CD14-positive monocyte (primary cell): ENCODE measurements around the gene SPHK1. TPM values are rescaled to one million over a fixed set of nuclear protein-coding genes. Genes with fewer than 3 reads are reported as not detected.

Experiments used
- DNase-seq, 3 donors: peaks; one replicate each; pipeline ENCODE4 v3.0.0-alpha.2; 2011 to 2022
- H2AFZ ChIP-seq: 2 replicates; pipeline ENCODE4 v1.6.0; 2012; ENCODE audit warnings: mild to moderate bottlenecking, low read depth, low read length, inconsistent platforms; ENCODE audit not compliant: insufficient read depth, poor library complexity, severe bottlenecking
- H3K27ac ChIP-seq, 2 donors: 1 replicate in 1 of 2; 2 replicates in 1 of 2; pipeline ENCODE4 v1.5.1; 2012 to 2013; ENCODE audit warnings: low read length in 2 of 2, control low read depth in 1 of 2, inconsistent platforms in 1 of 2, low read depth in 1 of 2, mild to moderate bottlenecking in 1 of 2
- H3K27me3 ChIP-seq, 2 donors: one replicate each; pipeline versions ENCODE4 v1.6.0 to v1.6.1; 2011 to 2013; ENCODE audit warnings: low read length in 2 of 2; ENCODE audit not compliant: control insufficient read depth in 2 of 2, insufficient read depth in 2 of 2
- H3K36me3 ChIP-seq, 2 donors: replicated peaks in 1 of 2; 1 replicate in 1 of 2; 2 replicates in 1 of 2; pipeline versions ENCODE4 v1.5.1 to v1.6.1; 2012 to 2013; ENCODE audit warnings: low read length in 2 of 2, control low read depth in 1 of 2, inconsistent platforms in 1 of 2, mild to moderate bottlenecking in 1 of 2; ENCODE audit not compliant: insufficient read depth in 2 of 2, control insufficient read depth in 1 of 2
- H3K4me1 ChIP-seq, 2 donors: 1 replicate in 1 of 2; 2 replicates in 1 of 2; pipeline versions ENCODE4 v1.5.1 to v1.6.1; 2012 to 2013; ENCODE audit warnings: low read length in 2 of 2, control low read depth in 1 of 2, inconsistent platforms in 1 of 2, mild to moderate bottlenecking in 1 of 2, moderate library complexity in 1 of 2; ENCODE audit not compliant: insufficient read depth in 2 of 2, control insufficient read depth in 1 of 2
- H3K4me2 ChIP-seq: replicated peaks from 2 replicates; pipeline ENCODE3; 2012; ENCODE audit warnings: low read length, moderate library complexity, mild to moderate bottlenecking; ENCODE audit not compliant: poor library complexity, severe bottlenecking; ENCODE audit errors: extremely low read depth
- H3K4me3 ChIP-seq, 3 experiments: fragments of 200-600 bp in 1 of 3; sonication (generic) in 1 of 3; replicated peaks in 1 of 3; 1 replicate in 2 of 3; 2 replicates in 1 of 3; pipeline ENCODE4 v1.5.1; 2011 to 2013; ENCODE audit warnings: low read length in 3 of 3, mild to moderate bottlenecking in 3 of 3, control low read depth in 2 of 3, low read depth in 2 of 3, inconsistent platforms in 1 of 3, moderate library complexity in 1 of 3
- H3K79me2 ChIP-seq: 2 replicates; pipeline ENCODE4 v1.6.0; 2012; ENCODE audit warnings: mild to moderate bottlenecking, control low read depth, inconsistent platforms, low read length, moderate library complexity; ENCODE audit not compliant: insufficient read depth
- H3K9ac ChIP-seq: 2 replicates; pipeline ENCODE4 v1.6.0; 2017; ENCODE audit warnings: low read length, mild to moderate bottlenecking; ENCODE audit not compliant: insufficient read depth, poor library complexity, severe bottlenecking
- H3K9me3 ChIP-seq, 2 donors: replicated peaks in 1 of 2; 1 replicate in 1 of 2; 2 replicates in 1 of 2; pipeline versions ENCODE4 v1.5.1 to v1.6.1; 2012 to 2013; ENCODE audit warnings: low read length in 2 of 2, control low read depth in 1 of 2; ENCODE audit not compliant: control insufficient read depth in 1 of 2, insufficient read depth in 1 of 2
- H4K20me1 ChIP-seq: 2 replicates; pipeline ENCODE4 v1.6.0; 2012; ENCODE audit warnings: mild to moderate bottlenecking, low read length, control low read depth, moderate library complexity; ENCODE audit not compliant: insufficient read depth
- H3K27ac Mint-ChIP-seq, 7 donors: one replicate each; pipeline ENCODE4 v1.8.0; 2020; ENCODE audit warnings: mild to moderate bottlenecking in 7 of 7, mixed read lengths in 7 of 7, moderate library complexity in 6 of 7, inconsistent platforms in 2 of 7
- H3K27me3 Mint-ChIP-seq, 3 donors: one replicate each; pipeline ENCODE4 v1.8.0; 2021 to 2022; ENCODE audit warnings: low read depth in 3 of 3, mild to moderate bottlenecking in 3 of 3, mixed read lengths in 3 of 3, moderate library complexity in 3 of 3, inconsistent platforms in 1 of 3
- H3K36me3 Mint-ChIP-seq, 2 donors: one replicate each; pipeline ENCODE4 v1.8.0; 2020; ENCODE audit warnings: mixed read lengths in 2 of 2, inconsistent platforms in 1 of 2, mild to moderate bottlenecking in 1 of 2
- H3K4me1 Mint-ChIP-seq: one replicate; pipeline ENCODE4 v1.8.0; 2020; ENCODE audit warnings: mild to moderate bottlenecking, mixed read lengths
- H3K4me3 Mint-ChIP-seq, 2 donors: one replicate each; pipeline ENCODE4 v1.8.0; 2020; ENCODE audit warnings: mild to moderate bottlenecking in 2 of 2, mixed read lengths in 2 of 2, moderate library complexity in 1 of 2
- H3K9me3 Mint-ChIP-seq, 7 donors: one replicate each; pipeline ENCODE4 v1.8.0; 2020 to 2022; ENCODE audit warnings: mixed read lengths in 7 of 7, mild to moderate bottlenecking in 6 of 7, moderate library complexity in 6 of 7, inconsistent platforms in 2 of 7
- WGBS: methylation state at CpG from one replicate; pipeline ENCODE4 v1.1.5; 2013; ENCODE audit warnings: missing lambda C conversion rate; ENCODE audit not compliant: insufficient coverage; 5-methylcytosine and 5-hydroxymethylcytosine counted together
- intact Hi-C, 2 donors: fragments of 100-400 bp; cut with micrococcal nuclease; formaldehyde crosslinking; loops; one replicate each; pipeline versions ENCODE4 v1.15.0 to v1.15.1; 2023
- polyA plus RNA-seq, 3 donors: library from polyadenylated mRNA; depleted of rRNA in 1 of 3; unstranded in 2 of 3; stranded (reverse) in 1 of 3; fragments of 300-500 nt in 2 of 3; fragments of >200 nt in 1 of 3; fragmentation: Illumina TruSeq in 2 of 3; gene quantifications; 1 replicate in 2 of 3; 2 replicates in 1 of 3; pipeline ENCODE4 v1.2.3, GENCODE V29; 2012 to 2021
- TF ChIP-seq, protein P1 (sequence below): fragments of 200-600 bp; IDR thresholded peaks from one replicate; pipeline ENCODE4 v1.8.0; 2022; ENCODE audit warnings: antibody characterized with exemption, mild to moderate bottlenecking

SPHK1 gene
- polyA plus RNA-seq, 3 donors: 12.9 to 33.9 (median 19.1) TPM

DNA sequence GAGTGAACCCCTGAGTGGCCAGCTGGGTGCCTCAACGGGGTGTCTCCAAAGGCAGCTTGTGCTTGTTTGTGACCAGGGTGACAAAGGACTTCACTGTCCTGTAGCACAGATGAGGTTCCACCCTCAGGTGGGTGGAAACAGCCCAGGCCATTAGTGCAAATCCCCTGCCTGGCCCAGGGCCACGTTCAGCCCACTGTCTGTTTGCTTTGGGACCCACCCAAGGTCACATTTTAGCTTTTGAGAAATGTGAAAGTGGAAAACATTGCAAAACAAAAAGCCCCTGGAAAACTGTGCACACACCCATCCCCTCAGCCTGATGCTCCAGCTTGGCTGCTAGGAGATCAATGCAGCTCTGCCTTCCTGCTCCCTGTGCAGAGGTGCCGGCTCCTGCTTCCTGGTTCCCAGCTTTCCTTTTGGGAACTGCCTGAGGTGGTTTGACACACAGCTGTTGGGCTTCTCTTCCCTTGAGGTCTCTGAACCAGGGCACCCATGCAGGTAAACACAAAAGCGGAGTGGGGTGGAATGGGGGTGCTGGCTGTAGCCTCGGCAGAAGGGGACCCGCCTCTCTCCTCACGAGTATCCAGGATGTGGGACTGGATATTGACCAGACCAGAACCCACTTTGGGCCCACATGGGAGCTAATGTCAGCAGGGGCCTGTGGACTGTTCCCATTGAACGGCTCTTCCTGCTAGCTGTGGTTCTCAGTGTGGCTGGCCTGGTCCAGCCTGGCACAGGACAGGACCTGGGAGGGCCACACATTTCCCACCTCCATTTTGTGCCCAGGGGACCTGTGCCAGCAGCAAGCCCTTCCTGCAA, 7.9 kb upstream of the SPHK1 start:
- peaks cover 18 to 29% of the 10 kb centered on the region in 2 donors for H3K4me1 ChIP-seq
- no peak overlapping the region for H3K9ac ChIP-seq
- Mint-ChIP-seq H3K4me3 (no peak overlapping the region), H3K27ac (peak overlapping the region in 1 of 7 donors; percentile 19), H3K36me3 (peaks cover 5 to 12% of the 10 kb centered on the region in 2 donors), H3K9me3 (no peaks in the 10 kb centered on the region), H3K27me3 (peaks cover 3 to 10% (median 6%) of the 10 kb centered on the region in 3 donors), H3K4me1 (peaks cover 31% of the 10 kb centered on the region)
- no peak overlapping the region for H2AFZ ChIP-seq
- WGBS: 51% methylated on average over 3 of the region's 8 CpGs
- no peaks in the 10 kb centered on the region for H4K20me1 ChIP-seq
- H3K27ac ChIP-seq: no peak overlapping the region
- H3K9me3 ChIP-seq: no peaks in the 10 kb centered on the region
- no peaks in the 10 kb centered on the region for H3K27me3 ChIP-seq
- no peak overlapping the region for H3K4me3 ChIP-seq
- no peak for DNase-seq
- no peaks in the 10 kb centered on the region for H3K36me3 ChIP-seq
- intact Hi-C loops: no loop called here
- TF ChIP-seq, protein P1, sequence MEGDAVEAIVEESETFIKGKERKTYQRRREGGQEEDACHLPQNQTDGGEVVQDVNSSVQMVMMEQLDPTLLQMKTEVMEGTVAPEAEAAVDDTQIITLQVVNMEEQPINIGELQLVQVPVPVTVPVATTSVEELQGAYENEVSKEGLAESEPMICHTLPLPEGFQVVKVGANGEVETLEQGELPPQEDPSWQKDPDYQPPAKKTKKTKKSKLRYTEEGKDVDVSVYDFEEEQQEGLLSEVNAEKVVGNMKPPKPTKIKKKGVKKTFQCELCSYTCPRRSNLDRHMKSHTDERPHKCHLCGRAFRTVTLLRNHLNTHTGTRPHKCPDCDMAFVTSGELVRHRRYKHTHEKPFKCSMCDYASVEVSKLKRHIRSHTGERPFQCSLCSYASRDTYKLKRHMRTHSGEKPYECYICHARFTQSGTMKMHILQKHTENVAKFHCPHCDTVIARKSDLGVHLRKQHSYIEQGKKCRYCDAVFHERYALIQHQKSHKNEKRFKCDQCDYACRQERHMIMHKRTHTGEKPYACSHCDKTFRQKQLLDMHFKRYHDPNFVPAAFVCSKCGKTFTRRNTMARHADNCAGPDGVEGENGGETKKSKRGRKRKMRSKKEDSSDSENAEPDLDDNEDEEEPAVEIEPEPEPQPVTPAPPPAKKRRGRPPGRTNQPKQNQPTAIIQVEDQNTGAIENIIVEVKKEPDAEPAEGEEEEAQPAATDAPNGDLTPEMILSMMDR: no peak
- no peaks in the 10 kb centered on the region for H3K79me2 ChIP-seq
- H3K4me2 ChIP-seq: no peak overlapping the region

DNA sequence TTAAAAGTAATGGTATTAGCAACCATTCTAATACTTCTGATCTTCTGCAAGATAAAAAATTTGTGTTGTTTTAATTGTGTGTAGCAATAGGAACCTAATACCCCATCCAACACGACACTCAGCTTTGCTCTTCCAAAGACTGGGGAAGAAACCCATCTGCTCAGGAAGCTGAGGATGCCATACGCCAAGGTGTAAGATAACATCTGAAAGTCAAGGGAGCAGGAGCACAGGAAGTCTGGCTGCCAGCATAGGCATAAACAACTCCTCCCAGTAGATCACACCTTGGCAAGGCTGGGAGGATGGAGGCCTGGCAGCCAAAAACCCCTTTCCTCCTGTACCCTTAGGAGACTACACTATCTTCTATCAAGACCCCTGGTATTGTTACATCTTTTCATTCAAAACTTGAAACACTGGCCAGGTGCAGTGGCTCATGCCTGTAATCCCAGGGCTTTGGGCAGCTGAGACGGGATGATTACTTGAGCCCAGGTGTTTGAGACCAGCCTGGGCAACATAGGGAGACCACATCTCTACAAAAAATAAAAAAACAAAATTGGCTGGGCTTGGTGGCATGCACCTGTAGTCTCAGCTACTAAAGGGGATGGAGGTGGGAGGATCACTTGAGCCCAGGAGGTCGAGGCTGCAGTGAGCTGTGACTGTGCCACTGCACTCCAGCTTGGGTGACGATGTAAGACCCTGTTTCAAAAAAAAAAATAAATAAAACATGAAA, 5.7 kb upstream of the SPHK1 start:
- Histone ChIP-seq H3K4me2 (no peak overlapping the region), H4K20me1 (no peaks in the 10 kb centered on the region), H3K9me3 (no peaks in the 10 kb centered on the region), H3K9ac (no peak overlapping the region), H2AFZ (no peak overlapping the region), H3K36me3 (no peaks in the 10 kb centered on the region), H3K27me3 (no peaks in the 10 kb centered on the region), H3K4me3 (no peak overlapping the region), H3K4me1 (peaks cover 33 to 48% of the 10 kb centered on the region in 2 donors), H3K79me2 (no peaks in the 10 kb centered on the region), H3K27ac (no peak overlapping the region)
- peaks cover 3 to 8% (median 6%) of the 10 kb centered on the region in 3 donors for H3K27me3 Mint-ChIP-seq
- H3K9me3 Mint-ChIP-seq: no peaks in the 10 kb centered on the region
- DNase-seq: no peak
- TF ChIP-seq, protein P1: no peak
- H3K4me1 Mint-ChIP-seq: peaks cover 39% of the 10 kb centered on the region
- intact Hi-C loops: no loop called here
- H3K36me3 Mint-ChIP-seq: peaks cover 5 to 10% of the 10 kb centered on the region in 2 donors
- H3K27ac Mint-ChIP-seq: no peak overlapping the region
- WGBS: no CpG with 5 or more reads among the region's 5 CpGs
- no peak overlapping the region for H3K4me3 Mint-ChIP-seq
